Esophagus muscularis mucosa (tissue), 4 donors: ENCODE results near the gene ERC2. TPM values are rescaled to one million over a fixed set of nuclear protein-coding genes. Genes with fewer than 3 reads are reported as not detected.

ENCODE experiments used
- DNase-seq: peaks from one replicate; pipeline ENCODE4 v3.0.0-alpha.2; 2017; ENCODE audit errors: extremely low spot score
- H3K27ac ChIP-seq, 4 donors: fragments of 200-600 bp; sonication (generic); replicated peaks in 1 of 4; 1 replicate in 3 of 4; 2 replicates in 1 of 4; pipeline ENCODE4 v1.5.1; 2016 to 2019; ENCODE audit warnings: mild to moderate bottlenecking in 1 of 4
- H3K27me3 ChIP-seq, 4 donors: fragments of 200-600 bp; sonication (generic); one replicate each; pipeline versions ENCODE4 v1.5.1 to v1.6.0; 2016 to 2019
- H3K36me3 ChIP-seq, 4 donors: fragments of 200-600 bp; sonication (generic); one replicate each; pipeline ENCODE4 v1.5.1; 2016 to 2019
- H3K4me1 ChIP-seq, 4 donors: fragments of 200-600 bp; sonication (generic); one replicate each; pipeline ENCODE4 v1.5.1; 2016 to 2019
- H3K4me3 ChIP-seq, 4 donors: fragments of 200-600 bp; sonication (generic); 1 replicate in 2 of 4; 2 replicates in 2 of 4; pipeline ENCODE4 v1.5.1; 2016 to 2019; ENCODE audit warnings: mild to moderate bottlenecking in 4 of 4, moderate library complexity in 1 of 4
- H3K9me3 ChIP-seq, 4 donors: fragments of 200-600 bp; sonication (generic); 1 replicate in 3 of 4; 2 replicates in 1 of 4; pipeline ENCODE4 v1.5.1; 2016 to 2019
- CTCF ChIP-seq, 3 experiments: fragments of 200-600 bp in 2 of 3; fragments of 450-650 bp in 1 of 3; sonication (generic) in 2 of 3; IDR thresholded peaks; one replicate each; pipeline ENCODE4 v1.5.1; 2017 to 2019; ENCODE audit warnings: antibody characterized with exemption in 3 of 3, mild to moderate bottlenecking in 2 of 3, moderate library complexity in 1 of 3
- EP300 ChIP-seq: sonication (generic); formaldehyde crosslinking; IDR thresholded peaks from one replicate; pipeline ENCODE4 v1.6.1; 2017; ENCODE audit warnings: antibody characterized with exemption
- POLR2A ChIP-seq: fragments of 450-650 bp; IDR thresholded peaks from one replicate; pipeline ENCODE4 v1.6.1; 2017; ENCODE audit warnings: antibody characterized with exemption, moderate library complexity, mild to moderate bottlenecking, low read depth
- POLR2AphosphoS5 ChIP-seq, 2 donors: sonication (generic); formaldehyde crosslinking; IDR thresholded peaks; one replicate each; pipeline ENCODE4 v1.6.1; 2017; ENCODE audit warnings: antibody characterized with exemption in 2 of 2
- WGBS: methylation state at CpG from one replicate; pipeline ENCODE4 v1.1.5; 2018; 5-methylcytosine and 5-hydroxymethylcytosine counted together
- intact Hi-C: fragments of 100-400 bp; cut with DNase I; formaldehyde crosslinking; loops from one replicate; pipeline ENCODE4 v1.15.1; 2023
- total RNA-seq, 4 donors: library from RNA; depleted of rRNA; stranded (reverse); fragments of >200 nt; gene quantifications; one replicate each; pipeline versions ENCODE4 v1.1.0 to v1.2.1, GENCODE V29; 2016

ERC2 gene
- total RNA-seq, 4 donors from 2014 or later = 0.42 to 2.0 (median 1.5) TPM

- no peak overlapping the region for H3K27ac ChIP-seq
- H3K36me3 ChIP-seq = no peaks in the 10 kb centered on the region
- no peak for DNase-seq
- no peak overlapping the region for H3K4me3 ChIP-seq
- intact Hi-C loops = no loop called here
- 91% methylated on average over 2 of the region's 2 CpGs for WGBS
- TF ChIP-seq EP300 (no peak), CTCF (IDR thresholded peaks at IDR 0.05) (no peak), POLR2A (no peak), POLR2AphosphoS5 (IDR thresholded peaks at IDR 0.05) (no peak)
- H3K27me3 ChIP-seq = no peaks in the 10 kb centered on the region
- peaks cover 0 to 22% (median 13%) of the 10 kb centered on the region in 4 donors for H3K4me1 ChIP-seq
- H3K9me3 ChIP-seq = no peaks in the 10 kb centered on the region
Observed at GRCh38 chr3:56133423-56133822, 334.8 kb downstream of the ERC2 start.

DNA sequence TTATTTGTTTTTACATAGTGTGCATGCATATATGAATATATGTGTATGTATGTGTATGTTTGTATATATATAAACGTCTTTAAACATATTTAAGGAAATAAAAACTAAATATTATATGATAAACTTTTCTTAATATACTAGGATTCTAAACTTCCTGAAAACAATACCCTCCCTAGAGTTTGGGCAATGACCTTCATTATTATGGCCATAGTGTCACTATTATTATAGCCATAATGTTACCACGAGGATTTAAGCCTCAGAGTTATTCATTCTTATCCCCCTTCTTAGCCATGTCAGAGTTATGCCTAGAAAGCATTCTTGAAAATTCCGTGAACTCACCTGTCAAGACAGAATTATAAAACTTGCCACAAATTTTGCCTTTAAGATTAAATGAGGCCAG is 335.5 kb downstream of the ERC2 start:
- Histone ChIP-seq H3K9me3 (no peaks in the 10 kb centered on the region), H3K4me3 (no peak overlapping the region), H3K27ac (no peak overlapping the region), H3K27me3 (no peaks in the 10 kb centered on the region), H3K36me3 (no peaks in the 10 kb centered on the region), H3K4me1 (peaks cover 0 to 22% (median 13%) of the 10 kb centered on the region in 4 donors)
- no peak for DNase-seq
- intact Hi-C loops = no loop called here
- no peak for TF ChIP-seq EP300
- no peak for TF ChIP-seq CTCF (IDR thresholded peaks at IDR 0.05)
- TF ChIP-seq POLR2A = no peak
- TF ChIP-seq POLR2AphosphoS5 (IDR thresholded peaks at IDR 0.05) = no peak
- 77% methylated on average over 3 of the region's 3 CpGs for WGBS

GRCh38 chr3:56131974-56132590 is 336.2 kb downstream of the ERC2 start:
- no peak for TF ChIP-seq POLR2A
- TF ChIP-seq POLR2AphosphoS5 (IDR thresholded peaks at IDR 0.05) = peak; percentile 35 to 67
- Histone ChIP-seq H3K4me3 (no peak overlapping the region), H3K4me1 (peaks cover 0 to 22% (median 13%) of the 10 kb centered on the region in 4 donors), H3K36me3 (no peaks in the 10 kb centered on the region), H3K27ac (peak overlapping the region in 2 of 4 donors; percentile 1 to 41), H3K27me3 (no peaks in the 10 kb centered on the region), H3K9me3 (no peaks in the 10 kb centered on the region)
- no peak for DNase-seq
- intact Hi-C loops = no loop called here
- WGBS = 39% methylated on average over 3 of the region's 3 CpGs

DNA sequence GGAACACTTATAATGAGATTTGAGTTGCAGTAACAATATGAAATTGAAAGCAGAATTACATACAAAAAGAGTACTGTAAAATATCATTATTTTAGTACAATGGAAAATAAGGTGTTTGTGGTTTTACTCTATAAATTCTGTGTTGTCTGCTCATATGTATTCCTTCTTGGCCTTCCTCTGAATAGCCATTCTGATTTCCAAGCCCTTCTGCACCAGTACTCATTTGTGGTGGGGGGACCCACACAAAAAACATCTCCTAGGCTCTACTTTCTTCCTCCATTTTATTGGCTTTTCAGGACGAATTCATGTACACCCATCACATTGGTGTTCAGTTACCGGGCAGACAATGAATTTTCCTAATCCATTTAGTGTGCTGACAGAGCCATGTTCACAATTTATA is 338.2 kb downstream of the ERC2 start:
- H3K4me1 ChIP-seq = peaks cover 0 to 22% (median 15%) of the 10 kb centered on the region in 4 donors
- H3K27me3 ChIP-seq = no peaks in the 10 kb centered on the region
- no peaks in the 10 kb centered on the region for H3K36me3 ChIP-seq
- TF ChIP-seq EP300 (no peak), CTCF (IDR thresholded peaks at IDR 0.05) (no peak), POLR2A (no peak), POLR2AphosphoS5 (IDR thresholded peaks at IDR 0.05) (no peak)
- DNase-seq = no peak
- 100% methylated on average over 2 of the region's 2 CpGs for WGBS
- no peak overlapping the region for H3K4me3 ChIP-seq
- no peak overlapping the region for H3K27ac ChIP-seq
- intact Hi-C loops = no loop called here
- no peaks in the 10 kb centered on the region for H3K9me3 ChIP-seq

- TF ChIP-seq POLR2A (no peak), CTCF (IDR thresholded peaks at IDR 0.05) (no peak), EP300 (no peak), POLR2AphosphoS5 (IDR thresholded peaks at IDR 0.05) (no peak)
- peaks cover 0 to 8% (median 3%) of the 10 kb centered on the region in 4 donors for H3K4me1 ChIP-seq
- H3K27me3 ChIP-seq = no peaks in the 10 kb centered on the region
- intact Hi-C loops = no loop called here
- no peak overlapping the region for H3K4me3 ChIP-seq
- no peak for DNase-seq
- no peak overlapping the region for H3K27ac ChIP-seq
- H3K9me3 ChIP-seq = no peaks in the 10 kb centered on the region
- no peaks in the 10 kb centered on the region for H3K36me3 ChIP-seq
Observed at GRCh38 chr3:56126632-56127031, 341.6 kb downstream of the ERC2 start.
